ENCODE measurements around the gene TPCN1. TPM values are rescaled to one million over a fixed set of nuclear protein-coding genes. Genes with fewer than 3 reads are reported as not detected.

The TPCN1 gene
- total RNA-seq, 1 experiment from 2014 or later, result 13.5 TPM

DNA sequence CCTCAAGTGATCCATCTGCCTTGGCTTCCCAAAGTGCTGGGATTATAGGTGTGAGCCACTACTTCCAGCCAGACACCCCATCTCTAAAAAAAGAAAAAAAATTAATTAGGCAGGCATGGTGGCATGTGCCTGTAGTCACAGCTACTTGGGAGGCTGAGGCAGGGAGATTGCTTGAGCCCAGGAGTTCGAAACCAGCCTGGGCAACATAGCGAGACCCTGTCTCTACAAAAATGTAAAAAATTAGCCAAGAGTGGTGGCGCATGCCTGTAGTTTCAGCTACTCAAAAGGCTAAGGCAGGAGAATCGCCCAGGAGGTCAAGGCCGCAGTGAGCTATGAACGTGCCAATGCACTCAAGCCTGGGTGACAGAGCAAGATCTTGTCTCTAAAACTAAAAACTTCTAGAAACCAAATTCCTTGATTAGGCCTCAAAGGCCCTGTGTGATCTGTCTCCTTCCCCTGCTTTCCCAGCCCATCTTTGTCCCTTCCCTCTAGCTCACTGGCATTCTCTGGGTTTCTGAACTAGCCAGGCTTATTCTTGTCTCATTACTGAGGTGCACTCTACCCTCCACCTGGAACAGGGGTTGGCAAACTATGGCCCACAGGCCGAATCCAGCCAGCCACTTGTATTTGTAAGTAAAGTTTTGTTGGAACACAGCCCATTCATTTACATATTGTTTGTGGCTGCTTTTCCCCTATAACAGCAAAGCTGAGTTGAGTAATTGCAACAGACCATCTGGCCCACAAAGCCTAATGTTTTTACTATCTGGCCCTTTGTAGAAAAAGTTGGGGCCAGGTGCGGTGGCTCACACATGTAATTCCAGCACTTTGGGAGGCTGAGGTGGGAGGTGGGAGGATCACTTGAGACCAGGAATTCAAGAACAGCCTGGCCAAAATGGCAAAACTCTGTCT, 17.2 kb upstream of the TPCN1 start:
- H3K27ac ChIP-seq (ENCODE audit: insufficient read length, low read depth, low read length), result no peak overlapping the region
- WGBS (ENCODE audit: extremely low coverage, insufficient read length, low lambda C conversion rate), result no CpG with 5 or more reads among the region's 8 CpGs

More for the DNA sequence above, 17.2 kb upstream of the TPCN1 start:
- Histone ChIP-seq H3K4ac (ENCODE audit: low read depth, low read length) (no peak overlapping the region), H3K23me2 (ENCODE audit: insufficient read length, low read depth, low read length, poor library complexity, severe bottlenecking) (no peaks in the 10 kb centered on the region), H3K18ac (ENCODE audit: insufficient read length, low read depth, low read length) (no peak overlapping the region), H3K4me1 (ENCODE audit: insufficient read depth, low read length) (peaks cover 3% of the 10 kb centered on the region; the same call in 1 of the 2 replicates), H3T11ph (ENCODE audit: low read length) (no peak overlapping the region), H2BK15ac (ENCODE audit: low read depth, low read length) (no peak overlapping the region), H4K8ac (replicated peaks; ENCODE audit: insufficient read length, low read depth, low read length) (no peak overlapping the region), H2BK120ac (ENCODE audit: low read depth, low read length, poor library complexity, severe bottlenecking) (no peak overlapping the region), H3K23ac (ENCODE audit: insufficient read length, low read depth, low read length) (no peak overlapping the region), H4K5ac (ENCODE audit: insufficient read length, low read depth, low read length) (no peak overlapping the region), H2AFZ (ENCODE audit: low read length) (no peak overlapping the region), H2AK5ac (ENCODE audit: insufficient read length, low read length) (no peak overlapping the region), H4K91ac (ENCODE audit: insufficient read length, low read depth, low read length) (no peak overlapping the region), H3K9me3 (ENCODE audit: control insufficient read depth, low read depth, low read length) (no peaks in the 10 kb centered on the region), H3K79me2 (ENCODE audit: insufficient read depth, low read length) (no peaks in the 10 kb centered on the region), H3K79me1 (ENCODE audit: insufficient read depth, low read depth, low read length, poor library complexity, severe bottlenecking) (no peaks in the 10 kb centered on the region), H3K14ac (ENCODE audit: insufficient read depth, low read length) (no peak overlapping the region), H2BK12ac (ENCODE audit: insufficient read length, low read depth, low read length) (no peak overlapping the region), H3K56ac (ENCODE audit: insufficient read length, low read depth, low read length) (no peak overlapping the region), H4K20me1 (ENCODE audit: control insufficient read depth, insufficient read depth, insufficient read length) (no peaks in the 10 kb centered on the region), H3K27me3 (ENCODE audit: insufficient read depth, low read length) (no peaks in the 10 kb centered on the region), H3K4me2 (ENCODE audit: insufficient read depth, insufficient read length, low read length) (no peak overlapping the region), H2BK5ac (ENCODE audit: insufficient read length, low read length) (no peak overlapping the region), H3K9ac (ENCODE audit: extremely low read depth, insufficient read length, low read length) (no peak overlapping the region), H2BK20ac (ENCODE audit: low read depth, low read length, poor library complexity, severe bottlenecking) (no peak overlapping the region)
- H3K4me1 Mint-ChIP-seq, result peaks cover 12 to 14% of the 10 kb centered on the region in 2 experiments
- H3K27ac Mint-ChIP-seq, result peak overlapping the region in 1 of 3 experiments; percentile 84; a peak in 2 of 7 replicates
- H3K27me3 Mint-ChIP-seq (ENCODE audit: low read depth), result no peaks in the 10 kb centered on the region; the same call in 1 of the 2 replicates
- TF ChIP-seq, protein P1, sequence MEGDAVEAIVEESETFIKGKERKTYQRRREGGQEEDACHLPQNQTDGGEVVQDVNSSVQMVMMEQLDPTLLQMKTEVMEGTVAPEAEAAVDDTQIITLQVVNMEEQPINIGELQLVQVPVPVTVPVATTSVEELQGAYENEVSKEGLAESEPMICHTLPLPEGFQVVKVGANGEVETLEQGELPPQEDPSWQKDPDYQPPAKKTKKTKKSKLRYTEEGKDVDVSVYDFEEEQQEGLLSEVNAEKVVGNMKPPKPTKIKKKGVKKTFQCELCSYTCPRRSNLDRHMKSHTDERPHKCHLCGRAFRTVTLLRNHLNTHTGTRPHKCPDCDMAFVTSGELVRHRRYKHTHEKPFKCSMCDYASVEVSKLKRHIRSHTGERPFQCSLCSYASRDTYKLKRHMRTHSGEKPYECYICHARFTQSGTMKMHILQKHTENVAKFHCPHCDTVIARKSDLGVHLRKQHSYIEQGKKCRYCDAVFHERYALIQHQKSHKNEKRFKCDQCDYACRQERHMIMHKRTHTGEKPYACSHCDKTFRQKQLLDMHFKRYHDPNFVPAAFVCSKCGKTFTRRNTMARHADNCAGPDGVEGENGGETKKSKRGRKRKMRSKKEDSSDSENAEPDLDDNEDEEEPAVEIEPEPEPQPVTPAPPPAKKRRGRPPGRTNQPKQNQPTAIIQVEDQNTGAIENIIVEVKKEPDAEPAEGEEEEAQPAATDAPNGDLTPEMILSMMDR (conservative IDR thresholded peaks at IDR 0.05), result no peak
- peaks cover 0 to 6% of the 10 kb centered on the region in 2 experiments; a peak in 1 of 5 replicates for H3K9me3 Mint-ChIP-seq
- H3K36me3 Mint-ChIP-seq (ENCODE audit: insufficient read depth in 1 of 3, low read depth in 3 of 3), result peaks cover 2 to 13% (median 6%) of the 10 kb centered on the region in 3 experiments; a peak in 6 of 7 replicates
- H3K4me3 Mint-ChIP-seq, result no peak overlapping the region
- DNase-seq, result no peak

Measured in H9 (cell line).